Measurements from ENCODE around the gene NDFIP2.

The NDFIP2 gene

GRCh38 chr13:79480954-79481684 is at the start of gene NDFIP2:
Gene NDFIP2 (plus strand): TSS chr13:79481155. CDS start chr13:79481204, 49 bp downstream.
- DNase-seq (ENCODE audit: low spot score): peak; percentile 82

- no peak for DNase-seq (ENCODE audit: low spot score)
Observed at GRCh38 chr13:79432086-79432485, 48.9 kb upstream of the NDFIP2 start.

GRCh38 chr13:79432992-79433391 is 48.0 kb upstream of the NDFIP2 start:
- no peak for DNase-seq (ENCODE audit: low spot score)

- DNase-seq (ENCODE audit: low spot score): no peak
Observed at GRCh38 chr13:79434556-79434955, 46.4 kb upstream of the NDFIP2 start.

- no peak for DNase-seq (ENCODE audit: low spot score)
Observed at GRCh38 chr13:79435561-79435990, 45.4 kb upstream of the NDFIP2 start.

GRCh38 chr13:79439275-79439674 is 41.7 kb upstream of the NDFIP2 start:
- no peak for DNase-seq (ENCODE audit: low spot score)

GRCh38 chr13:79440958-79441528 is 39.9 kb upstream of the NDFIP2 start:
- DNase-seq (ENCODE audit: low spot score): no peak

GRCh38 chr13:79442221-79442620 is 38.7 kb upstream of the NDFIP2 start:
- no peak for DNase-seq (ENCODE audit: low spot score)

- DNase-seq (ENCODE audit: low spot score): no peak
Observed at GRCh38 chr13:79442706-79443105, 38.2 kb upstream of the NDFIP2 start.

- DNase-seq (ENCODE audit: low spot score): no peak
Observed at GRCh38 chr13:79445968-79446645, 34.8 kb upstream of the NDFIP2 start.

GRCh38 chr13:79447141-79447540 is 33.8 kb upstream of the NDFIP2 start:
- DNase-seq (ENCODE audit: low spot score): no peak

- peak; percentile 61 for DNase-seq (ENCODE audit: low spot score)
Observed at GRCh38 chr13:79447741-79448140, 33.2 kb upstream of the NDFIP2 start.

- no peak for DNase-seq (ENCODE audit: low spot score)
Observed at GRCh38 chr13:79448413-79448812, 32.5 kb upstream of the NDFIP2 start.

- DNase-seq (ENCODE audit: low spot score): no peak
Observed at GRCh38 chr13:79450110-79450509, 30.8 kb upstream of the NDFIP2 start.

- no peak for DNase-seq (ENCODE audit: low spot score)
Observed at GRCh38 chr13:79451500-79451962, 29.4 kb upstream of the NDFIP2 start.

GRCh38 chr13:79452239-79452913 is 28.6 kb upstream of the NDFIP2 start:
- no peak for DNase-seq (ENCODE audit: low spot score)

- DNase-seq (ENCODE audit: low spot score): no peak
Observed at GRCh38 chr13:79455331-79455730, 25.6 kb upstream of the NDFIP2 start.

- no peak for DNase-seq (ENCODE audit: low spot score)
Observed at GRCh38 chr13:79456051-79456450, 24.9 kb upstream of the NDFIP2 start.

GRCh38 chr13:79456656-79457365 is 24.1 kb upstream of the NDFIP2 start:
- no peak for DNase-seq (ENCODE audit: low spot score)

GRCh38 chr13:79457390-79457789 is 23.6 kb upstream of the NDFIP2 start:
- no peak for DNase-seq (ENCODE audit: low spot score)

GRCh38 chr13:79457948-79458347 is 23.0 kb upstream of the NDFIP2 start:
- DNase-seq (ENCODE audit: low spot score): no peak

GRCh38 chr13:79458436-79458835 is 22.5 kb upstream of the NDFIP2 start:
- DNase-seq (ENCODE audit: low spot score): no peak

All from D341Med (cell line).